Endothelial cell of umbilical vein (primary cell): ENCODE results near the gene FBXW4. TPM values are rescaled to one million over a fixed set of nuclear protein-coding genes. Genes with fewer than 3 reads are reported as not detected.

Source experiments
- BruUV-seq: library from RNA; stranded (reverse); fragments of 400-500 nt; replicated peaks from 2 replicates; lab custom pipeline; 2021; lab: Mats Ljungman, UMichigan
- CTCF ChIA-PET: fragments of 300-600, 350-600 bp; sonication (Branson Sonifier 250); formaldehyde crosslinking; loops from one replicate; lab custom pipeline; 2021; ENCODE audit warnings: antibody characterized with exemption, inconsistent platforms; lab: Charles Lee
- POLR2A ChIA-PET: fragments of 300-600, 350-600 bp; sonication (Branson Sonifier 250); formaldehyde crosslinking; loops from one replicate; lab custom pipeline; 2021; ENCODE audit warnings: antibody characterized with exemption, inconsistent platforms; lab: Charles Lee
- DNase-seq: peaks from one replicate; pipeline ENCODE4 v3.0.0-alpha.2; 2011; ENCODE audit warnings: low read depth, low spot score
- FAIRE-seq: peaks from 2 replicates; lab custom pipeline; 2011; peaks lifted over from hg19 to GRCh38; lab: Jason Lieb, UNC
- H2AFZ ChIP-seq: 2 replicates; pipeline ENCODE4 v1.6.0; 2012; ENCODE audit warnings: low read depth, low read length, control low read depth, inconsistent platforms
- H3K27ac ChIP-seq: 2 replicates; pipeline ENCODE4 v1.5.1; 2011; ENCODE audit warnings: low read depth, mild to moderate bottlenecking, control low read depth, low read length, moderate library complexity; ENCODE audit not compliant: insufficient read depth
- H3K27me3 ChIP-seq, 2 experiments: 2 replicates each; pipeline versions ENCODE4 v1.6.0 to v1.6.1; 2011; ENCODE audit warnings: low read length in 2 of 2, mixed read lengths in 1 of 2; ENCODE audit not compliant: control insufficient read depth in 2 of 2, insufficient read depth in 2 of 2
- H3K36me3 ChIP-seq, 2 experiments: 2 replicates in 1 of 2; 3 replicates in 1 of 2; pipeline ENCODE4 v1.5.1; 2011; ENCODE audit warnings: low read length in 2 of 2, mild to moderate bottlenecking in 1 of 2, moderate library complexity in 1 of 2; ENCODE audit not compliant: control insufficient read depth in 2 of 2, insufficient read depth in 2 of 2; ENCODE audit errors: extremely low read depth in 1 of 2
- H3K4me1 ChIP-seq: 3 replicates; pipeline ENCODE4 v1.5.1; 2011; ENCODE audit warnings: mild to moderate bottlenecking, low read length; ENCODE audit not compliant: control insufficient read depth, insufficient read depth; ENCODE audit errors: extremely low read depth
- H3K4me2 ChIP-seq: 2 replicates; pipeline ENCODE4 v1.6.1; 2011; ENCODE audit warnings: low read length, control low read depth, mixed read lengths; ENCODE audit not compliant: insufficient read depth
- H3K4me3 ChIP-seq, 3 experiments: fragments of 200-600 bp in 1 of 3; sonication (generic), shearing (Covaris generic) in 1 of 3; replicated peaks in 1 of 3; 2 replicates each; pipeline ENCODE4 v1.5.1; 2011 to 2016; ENCODE audit warnings: control low read depth in 3 of 3, low read length in 3 of 3, mild to moderate bottlenecking in 2 of 3, inconsistent platforms in 1 of 3, low read depth in 1 of 3, moderate library complexity in 1 of 3; ENCODE audit not compliant: insufficient read depth in 1 of 3
- H3K79me2 ChIP-seq: 2 replicates; pipeline ENCODE4 v1.6.0; 2012; ENCODE audit warnings: low read length, inconsistent platforms; ENCODE audit not compliant: control insufficient read depth, insufficient read depth
- H3K9ac ChIP-seq: replicated peaks from 2 replicates; pipeline ENCODE3; 2011; ENCODE audit warnings: low read length, control low read depth; ENCODE audit not compliant: insufficient read depth; ENCODE audit errors: extremely low read depth
- H3K9me1 ChIP-seq: replicated peaks from 3 replicates; pipeline ENCODE4 v1.6.0; 2011; ENCODE audit warnings: mild to moderate bottlenecking, low read length; ENCODE audit not compliant: control insufficient read depth, insufficient read depth; ENCODE audit errors: extremely low read depth
- H3K9me3 ChIP-seq: replicated peaks from 2 replicates; pipeline ENCODE4 v1.5.1; 2012; ENCODE audit warnings: low read length, inconsistent platforms; ENCODE audit not compliant: control insufficient read depth, insufficient read depth
- H4K20me1 ChIP-seq: replicated peaks from 2 replicates; pipeline ENCODE3; 2011; ENCODE audit warnings: mild to moderate bottlenecking, low read length; ENCODE audit not compliant: control insufficient read depth, insufficient read depth; ENCODE audit errors: extremely low read depth
- CTCF ChIP-seq, 2 donors: IDR thresholded peaks; 1 replicate in 1 of 2; 2 replicates in 1 of 2; pipeline ENCODE4 v1.5.1; 2011; ENCODE audit warnings: low read length in 2 of 2, mild to moderate bottlenecking in 2 of 2, moderate library complexity in 2 of 2, control low read depth in 1 of 2, inconsistent platforms in 1 of 2, low read depth in 1 of 2; ENCODE audit not compliant: insufficient read depth in 1 of 2; ENCODE audit errors: extremely low read depth in 1 of 2
- EZH2 ChIP-seq: IDR thresholded peaks from 2 replicates; pipeline ENCODE4 v1.6.1; 2012; ENCODE audit warnings: borderline replicate concordance, low read depth, mild to moderate bottlenecking, moderate library complexity, low read length, inconsistent platforms; ENCODE audit not compliant: severe bottlenecking
- FOS ChIP-seq: IDR thresholded peaks from 2 replicates; pipeline ENCODE4 v1.6.1; 2011; ENCODE audit warnings: mild to moderate bottlenecking, low read length, moderate library complexity, borderline replicate concordance; ENCODE audit not compliant: insufficient read depth
- GATA2 ChIP-seq: IDR thresholded peaks from 2 replicates; pipeline ENCODE4 v1.7.0; 2011; ENCODE audit warnings: low read depth, mild to moderate bottlenecking, moderate library complexity, mixed read lengths, low read length; ENCODE audit not compliant: insufficient read length, insufficient read depth
- JUN ChIP-seq: IDR thresholded peaks from 2 replicates; pipeline ENCODE4 v1.6.1; 2011; ENCODE audit warnings: borderline replicate concordance, low read depth; ENCODE audit not compliant: insufficient read length, insufficient read depth
- MYC ChIP-seq: IDR thresholded peaks from one replicate; pipeline ENCODE4 v1.6.1; 2011; ENCODE audit warnings: mild to moderate bottlenecking, low read depth, low read length
- POLR2A ChIP-seq: IDR thresholded peaks from 2 replicates; pipeline ENCODE4 v1.6.1; 2012; ENCODE audit warnings: low read depth, mild to moderate bottlenecking, control low read depth, low read length
- POLR2AphosphoS5 ChIP-seq: IDR thresholded peaks from 2 replicates; pipeline ENCODE4 v1.6.1; 2012; ENCODE audit warnings: low read depth, mild to moderate bottlenecking, control low read depth, low read length, moderate library complexity; ENCODE audit not compliant: insufficient read depth
- dilution Hi-C: fragments of 300-500 bp; cut with MboI; formaldehyde crosslinking; loops from one replicate; pipeline ENCODE4 v1.15.0; 2019; ENCODE audit warnings: low sequenced_read_pairs; ENCODE audit not compliant: extremely low pct_ligation_motif_present
- intact Hi-C: fragments of 100-400 bp; cut with micrococcal nuclease; formaldehyde crosslinking; loops from one replicate; pipeline ENCODE4 v1.10.0; 2022
- polyA plus RNA-seq, 4 experiments: library from polyadenylated mRNA; depleted of rRNA in 3 of 4; stranded (reverse) in 3 of 4; unstranded in 1 of 4; fragments of >200 nt; gene quantifications; 2 replicates each; pipeline versions ENCODE4 v1.2.1 to v1.2.3, GENCODE V29; 2011 to 2012; ENCODE audit warnings: missing spikeins in 1 of 4
- total RNA-seq: library from RNA; stranded (reverse); gene quantifications from 2 replicates; pipeline ENCODE4 v1.2.3, GENCODE V29; 2021
- TF ChIP-seq, protein P1 (sequence below): IDR thresholded peaks from 2 replicates; pipeline ENCODE4 v1.6.1; 2011; ENCODE audit not compliant: insufficient read depth, insufficient read length

The FBXW4 gene
- total and polyA plus RNA-seq, 2 donors (not counting 3 experiments of a cell fraction or from before 2014, with no cell fraction given): 20.8 to 21.1 TPM

- CTCF ChIA-PET: interaction anchor here (1.1 kb wide), 1 partner anchor 135 kb away, joined by 4 read pairs; no protein-coding TSS in a partner anchor
- dilution Hi-C loops: no loop called here
- DNase-seq: no peak
Observed at GRCh38 chr10:101578192-101578591, 116.8 kb downstream of the FBXW4 start.

More at GRCh38 chr10:101578192-101578591, 116.8 kb downstream of the FBXW4 start:
- Histone ChIP-seq H3K9me3 (no peaks in the 10 kb centered on the region), H3K4me1 (no peaks in the 10 kb centered on the region), H3K4me2 (no peak overlapping the region), H3K9ac (no peak overlapping the region), H3K9me1 (no peaks in the 10 kb centered on the region), H4K20me1 (no peaks in the 10 kb centered on the region), H3K79me2 (no peaks in the 10 kb centered on the region), H3K36me3 (peaks cover 2 to 6% of the 10 kb centered on the region in 2 experiments), H3K4me3 (no peak overlapping the region), H3K27ac (no peak overlapping the region), H2AFZ (no peak overlapping the region), H3K27me3 (no peaks in the 10 kb centered on the region)
- TF ChIP-seq GATA2: no peak
- TF ChIP-seq POLR2AphosphoS5: no peak
- no peak for TF ChIP-seq MYC
- TF ChIP-seq JUN: no peak
- no peak for TF ChIP-seq EZH2
- no peak for TF ChIP-seq FOS
- TF ChIP-seq CTCF (IDR thresholded peaks at IDR 0.05; ENCODE audit: extremely low read depth in 1 of 2, insufficient read depth in 1 of 2, low read depth in 1 of 2, low read length in 2 of 2): no peak
- TF ChIP-seq, protein P1, sequence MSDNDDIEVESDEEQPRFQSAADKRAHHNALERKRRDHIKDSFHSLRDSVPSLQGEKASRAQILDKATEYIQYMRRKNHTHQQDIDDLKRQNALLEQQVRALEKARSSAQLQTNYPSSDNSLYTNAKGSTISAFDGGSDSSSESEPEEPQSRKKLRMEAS: no peak
- TF ChIP-seq POLR2A: no peak
- POLR2A ChIA-PET: no interaction called here
- FAIRE-seq: no peak
- intact Hi-C loops: no loop called here
- no TSS peak for BruUV-seq
